GM06990 (cell line): ENCODE measurements around the gene SLC35A3.

Experiments used
- DNase-seq: peaks from one replicate; pipeline ENCODE4 v3.0.0-alpha.2; 2011; ENCODE audit not compliant: insufficient read length; ENCODE audit errors: extremely low read depth
- H3K27me3 ChIP-seq: replicated peaks from 2 replicates; pipeline ENCODE4 v1.6.0; 2011; ENCODE audit warnings: low read length; ENCODE audit not compliant: control insufficient read depth, insufficient read depth
- H3K36me3 ChIP-seq: 2 replicates; pipeline ENCODE4 v1.5.1; 2011; ENCODE audit warnings: low read length; ENCODE audit not compliant: control insufficient read depth, insufficient read depth
- H3K4me3 ChIP-seq: replicated peaks from 2 replicates; pipeline ENCODE4 v1.5.1; 2011; ENCODE audit warnings: low read depth, mild to moderate bottlenecking, control low read depth, low read length
- TF ChIP-seq, protein P1 (sequence below): IDR thresholded peaks from 2 replicates; pipeline ENCODE4 v1.5.1; 2011; ENCODE audit warnings: low read length, control low read depth, mild to moderate bottlenecking, inconsistent platforms; ENCODE audit not compliant: insufficient read depth, poor library complexity, severe bottlenecking

Gene SLC35A3

DNA sequence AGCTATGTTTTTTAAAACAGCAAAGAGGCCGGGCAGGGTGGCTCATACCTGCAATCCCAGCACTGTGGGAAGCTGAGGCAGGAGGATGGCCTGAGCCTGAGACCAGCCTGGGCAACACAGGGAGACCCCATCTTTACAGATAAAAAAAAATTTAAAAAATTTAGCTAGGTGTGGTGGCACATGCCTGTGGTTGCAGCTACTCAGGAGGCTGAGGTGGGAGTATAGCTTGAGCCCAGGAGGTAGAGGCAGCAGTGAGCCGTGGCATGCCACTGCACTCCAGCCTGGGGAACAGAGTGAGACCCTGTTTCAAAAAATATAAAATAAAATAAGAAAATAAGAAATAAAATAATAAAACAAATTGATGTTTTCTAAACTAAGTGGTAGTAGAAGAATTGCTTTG lies 8.4 kb downstream of the SLC35A3 start:
- DNase-seq = no peak
- no peaks in the 10 kb centered on the region for H3K27me3 ChIP-seq
- TF ChIP-seq, protein P1, sequence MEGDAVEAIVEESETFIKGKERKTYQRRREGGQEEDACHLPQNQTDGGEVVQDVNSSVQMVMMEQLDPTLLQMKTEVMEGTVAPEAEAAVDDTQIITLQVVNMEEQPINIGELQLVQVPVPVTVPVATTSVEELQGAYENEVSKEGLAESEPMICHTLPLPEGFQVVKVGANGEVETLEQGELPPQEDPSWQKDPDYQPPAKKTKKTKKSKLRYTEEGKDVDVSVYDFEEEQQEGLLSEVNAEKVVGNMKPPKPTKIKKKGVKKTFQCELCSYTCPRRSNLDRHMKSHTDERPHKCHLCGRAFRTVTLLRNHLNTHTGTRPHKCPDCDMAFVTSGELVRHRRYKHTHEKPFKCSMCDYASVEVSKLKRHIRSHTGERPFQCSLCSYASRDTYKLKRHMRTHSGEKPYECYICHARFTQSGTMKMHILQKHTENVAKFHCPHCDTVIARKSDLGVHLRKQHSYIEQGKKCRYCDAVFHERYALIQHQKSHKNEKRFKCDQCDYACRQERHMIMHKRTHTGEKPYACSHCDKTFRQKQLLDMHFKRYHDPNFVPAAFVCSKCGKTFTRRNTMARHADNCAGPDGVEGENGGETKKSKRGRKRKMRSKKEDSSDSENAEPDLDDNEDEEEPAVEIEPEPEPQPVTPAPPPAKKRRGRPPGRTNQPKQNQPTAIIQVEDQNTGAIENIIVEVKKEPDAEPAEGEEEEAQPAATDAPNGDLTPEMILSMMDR = no peak
- H3K36me3 ChIP-seq = no peaks in the 10 kb centered on the region
- no peak overlapping the region for H3K4me3 ChIP-seq

DNA sequence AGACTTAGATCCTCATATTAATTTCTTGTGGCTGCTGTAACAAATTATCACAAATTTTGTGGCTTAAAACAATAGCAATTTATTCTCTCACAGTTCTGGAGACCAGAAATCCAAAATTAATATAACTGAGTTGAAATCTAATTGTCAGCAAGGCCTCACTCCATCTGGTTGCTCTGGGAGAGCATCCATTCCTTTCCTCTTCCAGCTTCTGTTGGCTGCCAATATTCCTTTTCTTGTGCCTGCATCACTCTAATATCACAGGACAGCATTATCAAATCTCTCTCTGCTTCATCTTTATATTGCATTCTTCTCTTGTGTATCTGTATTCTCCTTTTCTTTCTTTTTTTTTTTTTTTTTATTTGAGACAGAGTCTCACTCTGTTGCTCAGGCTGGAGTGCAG lies 9.3 kb downstream of the SLC35A3 start:
- no peak for DNase-seq
- Histone ChIP-seq H3K36me3 (no peaks in the 10 kb centered on the region), H3K27me3 (no peaks in the 10 kb centered on the region), H3K4me3 (no peak overlapping the region)
- TF ChIP-seq, protein P1 = no peak

DNA sequence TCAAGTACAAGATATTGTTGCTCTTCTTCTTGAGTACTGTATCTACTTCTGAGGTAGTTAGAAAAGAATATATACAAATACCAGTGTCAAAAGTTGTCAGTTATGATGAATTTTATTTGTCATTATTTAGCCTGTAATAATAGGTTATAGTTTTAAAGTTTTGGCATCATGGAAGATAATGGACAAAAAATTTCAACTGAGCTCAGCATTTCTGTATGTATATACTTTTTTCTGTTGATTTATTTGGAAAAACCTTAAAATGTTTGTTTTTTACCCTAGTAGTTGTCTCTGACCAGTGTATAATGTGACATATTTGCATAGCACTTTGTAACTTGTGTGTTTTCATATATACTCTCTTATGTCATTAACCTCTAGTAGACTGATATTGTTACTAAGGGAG lies 11.1 kb downstream of the SLC35A3 start:
- TF ChIP-seq, protein P1 = no peak
- H3K4me3 ChIP-seq = no peak overlapping the region
- H3K36me3 ChIP-seq = no peaks in the 10 kb centered on the region
- no peak for DNase-seq
- no peaks in the 10 kb centered on the region for H3K27me3 ChIP-seq

DNA sequence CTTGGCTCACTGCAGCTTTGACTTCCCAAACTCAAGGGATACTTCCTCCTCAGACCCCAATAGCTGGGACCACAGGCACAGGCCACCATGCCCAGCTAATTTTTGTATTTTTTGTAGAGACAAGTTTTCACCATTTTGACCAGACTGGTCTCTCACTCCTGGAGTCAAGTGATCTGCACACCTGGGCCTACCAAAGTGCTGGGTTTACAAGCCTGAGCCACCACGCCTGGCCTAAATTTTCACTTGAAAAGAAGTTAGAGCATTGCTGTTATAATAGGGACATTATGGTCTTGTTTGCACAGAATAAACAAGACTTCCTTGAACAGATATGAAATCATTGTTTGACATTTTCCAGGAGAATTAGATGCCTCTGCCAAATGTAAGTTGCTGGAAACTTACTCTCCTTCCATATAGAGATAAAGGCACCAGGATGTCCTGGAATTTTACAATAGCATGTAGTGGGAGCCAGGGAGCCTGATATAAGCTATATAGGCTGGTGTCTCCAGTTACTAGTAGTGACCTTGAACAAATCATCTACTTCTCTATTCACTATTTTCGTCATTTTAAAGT lies 16.9 kb downstream of the SLC35A3 start:
- no peak for DNase-seq
- TF ChIP-seq, protein P1 = no peak
- Histone ChIP-seq H3K36me3 (no peaks in the 10 kb centered on the region), H3K27me3 (no peaks in the 10 kb centered on the region), H3K4me3 (no peak overlapping the region)

DNA sequence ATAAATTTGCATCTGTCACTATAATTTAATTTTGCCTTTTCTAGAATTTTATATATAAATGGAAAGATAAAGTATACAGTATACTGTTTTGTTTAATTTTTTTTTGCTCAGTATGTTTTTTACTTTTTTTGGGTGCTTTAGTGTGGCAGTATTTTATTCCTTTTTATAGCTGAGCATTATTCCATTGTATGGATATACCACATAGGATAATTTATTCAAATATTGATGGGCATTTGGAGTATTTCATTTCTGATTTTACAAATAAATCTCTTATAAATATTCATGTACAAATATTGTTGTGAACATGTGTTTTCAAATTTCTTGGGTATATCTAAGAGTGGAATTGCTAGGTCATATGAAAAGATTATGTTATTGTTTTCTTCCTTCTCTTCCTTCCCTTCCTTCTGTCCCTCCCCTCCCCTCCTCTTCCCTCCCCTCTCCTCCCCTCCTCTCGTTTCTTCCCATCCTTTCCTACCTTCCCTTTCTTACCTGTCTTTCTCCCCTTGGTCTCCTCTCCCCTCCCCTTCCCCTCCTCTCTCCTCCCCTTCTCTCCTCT lies 18.5 kb downstream of the SLC35A3 start:
- Histone ChIP-seq H3K27me3 (no peaks in the 10 kb centered on the region), H3K4me3 (no peak overlapping the region), H3K36me3 (no peaks in the 10 kb centered on the region)
- DNase-seq = no peak
- TF ChIP-seq, protein P1 = no peak
